Central memory CD8-positive, alpha-beta T cell (primary cell): Measurements from ENCODE around the gene CENPE.
A peak's percentile ranks its signal among the peaks of the same experiment; 100 is the strongest.

ENCODE experiments used
- ATAC-seq: fragments of 150-1000 bp; cut with Tn5 transposase; replicated peaks from 2 replicates; pipeline ENCODE4 v1.10.0; 2022; ENCODE audit warnings: mild to moderate bottlenecking, moderate FRiP score, moderate number of reproducible peaks; ENCODE audit not compliant: poor library complexity, severe bottlenecking; ENCODE audit errors: extremely low read depth
- DNase-seq, 2 donors: peaks; one replicate each; pipeline ENCODE4 v3.0.0; 2021; ENCODE audit warnings: low spot score in 2 of 2
- H3K27ac Mint-ChIP-seq: one replicate; pipeline ENCODE4 v1.8.0; 2022; ENCODE audit warnings: low read depth, mild to moderate bottlenecking, moderate library complexity, mixed read lengths
- H3K27me3 Mint-ChIP-seq: one replicate; pipeline ENCODE4 v1.8.0; 2022; ENCODE audit warnings: mixed read lengths
- H3K36me3 Mint-ChIP-seq: one replicate; pipeline ENCODE4 v1.8.0; 2022; ENCODE audit warnings: mild to moderate bottlenecking, moderate library complexity, mixed read lengths; ENCODE audit not compliant: insufficient read depth
- H3K4me1 Mint-ChIP-seq: one replicate; pipeline ENCODE4 v1.8.0; 2022; ENCODE audit warnings: mixed read lengths
- H3K4me3 Mint-ChIP-seq: one replicate; pipeline ENCODE4 v1.8.0; 2022; ENCODE audit warnings: mild to moderate bottlenecking, moderate library complexity, mixed read lengths
- H3K9me3 Mint-ChIP-seq: one replicate; pipeline ENCODE4 v1.8.0; 2022; ENCODE audit warnings: mixed read lengths

CENPE gene

GRCh38 chr4:103168993-103169392 is 29.1 kb downstream of the CENPE start:
- Mint-ChIP-seq H3K4me1 (no peaks in the 10 kb centered on the region), H3K36me3 (peaks cover 11% of the 10 kb centered on the region), H3K9me3 (peaks cover 6% of the 10 kb centered on the region), H3K27me3 (no peaks in the 10 kb centered on the region), H3K27ac (no peak overlapping the region), H3K4me3 (no peak overlapping the region)
- DNase-seq: no peak
- ATAC-seq: no peak

DNA sequence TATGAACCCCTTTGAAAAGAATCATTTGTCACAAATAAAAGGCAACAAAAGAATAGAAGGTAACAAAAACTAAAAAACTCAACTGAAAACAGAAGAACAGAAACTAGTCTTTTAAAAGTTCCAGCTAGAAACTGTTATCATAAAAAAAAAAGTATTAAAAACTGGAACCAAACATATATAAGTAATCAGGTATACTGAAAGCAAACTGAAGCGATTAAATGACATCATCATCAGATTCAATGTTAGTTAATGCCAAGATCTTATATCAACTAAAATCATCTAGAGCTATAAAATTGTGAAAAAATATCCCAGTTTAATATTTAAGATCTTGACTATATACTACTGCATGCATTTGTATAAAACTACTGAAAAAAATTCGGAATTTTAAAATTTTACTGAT is 36.0 kb downstream of the CENPE start:
- H3K9me3 Mint-ChIP-seq: no peaks in the 10 kb centered on the region
- no peak overlapping the region for H3K4me3 Mint-ChIP-seq
- no peaks in the 10 kb centered on the region for H3K36me3 Mint-ChIP-seq
- no peaks in the 10 kb centered on the region for H3K4me1 Mint-ChIP-seq
- no peak for DNase-seq
- no peak for ATAC-seq
- no peaks in the 10 kb centered on the region for H3K27me3 Mint-ChIP-seq
- H3K27ac Mint-ChIP-seq: no peak overlapping the region

DNA sequence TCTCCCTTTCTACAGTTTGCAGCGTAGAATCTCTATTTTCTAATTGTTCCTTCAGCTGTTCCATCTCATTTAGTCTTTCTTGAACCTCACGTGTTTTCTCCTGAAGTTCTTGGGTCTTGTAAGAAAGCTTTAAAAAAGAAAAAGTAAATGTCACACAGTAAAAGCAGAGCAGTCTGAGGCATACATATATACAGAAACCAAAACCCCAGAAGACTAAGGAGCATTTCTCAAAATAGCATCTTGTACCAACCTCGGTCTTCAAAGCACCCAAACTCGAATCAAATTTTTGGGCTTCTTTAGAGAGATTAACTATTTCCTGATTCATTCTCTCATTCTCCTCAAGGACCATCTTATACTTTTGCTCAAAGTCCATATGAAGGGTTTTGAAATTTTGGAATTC is 39.4 kb downstream of the CENPE start:
- no peaks in the 10 kb centered on the region for H3K4me1 Mint-ChIP-seq
- ATAC-seq (no peak), DNase-seq (no peak)
- no peaks in the 10 kb centered on the region for H3K27me3 Mint-ChIP-seq
- H3K4me3 Mint-ChIP-seq: peak overlapping the region; percentile 23
- peak overlapping the region; percentile 22 for H3K27ac Mint-ChIP-seq
- H3K36me3 Mint-ChIP-seq: no peaks in the 10 kb centered on the region
- H3K9me3 Mint-ChIP-seq: peaks cover 5% of the 10 kb centered on the region

- peaks cover 5% of the 10 kb centered on the region for H3K9me3 Mint-ChIP-seq
- peaks cover 5% of the 10 kb centered on the region for H3K4me1 Mint-ChIP-seq
- no peak for DNase-seq
- no peak overlapping the region for H3K4me3 Mint-ChIP-seq
- H3K27me3 Mint-ChIP-seq: no peaks in the 10 kb centered on the region
- no peak for ATAC-seq
- no peak overlapping the region for H3K27ac Mint-ChIP-seq
- no peaks in the 10 kb centered on the region for H3K36me3 Mint-ChIP-seq
Measured at GRCh38 chr4:103156106-103156505, 42.0 kb downstream of the CENPE start.

DNA sequence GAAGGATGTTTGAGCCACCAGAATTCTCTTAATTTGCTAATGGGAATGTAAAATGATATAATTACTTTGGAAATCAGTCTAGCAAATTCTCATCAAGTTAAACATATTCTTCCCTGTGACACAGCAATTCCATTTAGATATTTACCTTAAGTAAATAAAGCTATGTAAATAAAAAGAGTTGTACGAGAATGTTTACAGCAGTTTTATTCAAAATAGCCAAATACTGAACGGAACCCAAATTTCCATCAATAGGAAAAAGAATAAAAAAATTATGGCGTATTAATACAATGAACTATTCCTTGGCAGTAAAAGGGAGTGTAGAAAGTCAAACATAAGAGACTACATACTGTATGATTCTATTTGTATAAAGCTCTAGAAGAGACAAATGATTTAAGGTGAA is 45.8 kb downstream of the CENPE start:
- Mint-ChIP-seq H3K9me3 (peaks cover 5% of the 10 kb centered on the region), H3K4me3 (no peak overlapping the region), H3K4me1 (peaks cover 5% of the 10 kb centered on the region), H3K27me3 (no peaks in the 10 kb centered on the region), H3K27ac (no peak overlapping the region), H3K36me3 (peaks cover 2% of the 10 kb centered on the region)
- ATAC-seq (no peak), DNase-seq (no peak)

GRCh38 chr4:103150677-103151076 is 47.5 kb downstream of the CENPE start:
- peaks cover 2% of the 10 kb centered on the region for H3K36me3 Mint-ChIP-seq
- H3K4me3 Mint-ChIP-seq: no peak overlapping the region
- H3K9me3 Mint-ChIP-seq: no peaks in the 10 kb centered on the region
- ATAC-seq: no peak
- no peaks in the 10 kb centered on the region for H3K27me3 Mint-ChIP-seq
- no peak for DNase-seq
- peaks cover 5% of the 10 kb centered on the region for H3K4me1 Mint-ChIP-seq
- no peak overlapping the region for H3K27ac Mint-ChIP-seq

DNA sequence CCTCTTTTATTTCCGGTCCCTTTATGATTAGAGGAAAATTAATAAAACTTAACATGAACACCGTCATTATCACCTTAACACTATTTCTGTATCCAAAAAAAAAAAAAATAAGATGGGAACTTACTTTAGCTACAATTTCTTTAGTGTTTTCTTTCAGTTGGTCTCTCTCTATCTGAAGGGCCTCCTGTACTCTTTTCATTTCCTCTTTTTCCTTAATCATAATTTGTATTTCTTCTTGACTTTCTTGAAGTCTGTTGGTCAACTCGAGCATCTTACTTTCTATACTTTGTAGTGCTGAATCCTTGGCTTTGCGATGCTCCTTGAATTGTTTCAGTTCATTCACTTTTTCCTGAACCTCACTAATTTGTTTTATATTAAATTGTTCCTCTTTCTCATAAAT is 53.2 kb downstream of the CENPE start:
- DNase-seq (no peak), ATAC-seq (no peak)
- H3K9me3 Mint-ChIP-seq: no peaks in the 10 kb centered on the region
- H3K4me3 Mint-ChIP-seq: no peak overlapping the region
- H3K27ac Mint-ChIP-seq: no peak overlapping the region
- H3K4me1 Mint-ChIP-seq: no peaks in the 10 kb centered on the region
- peaks cover 2% of the 10 kb centered on the region for H3K36me3 Mint-ChIP-seq
- H3K27me3 Mint-ChIP-seq: no peaks in the 10 kb centered on the region

DNA sequence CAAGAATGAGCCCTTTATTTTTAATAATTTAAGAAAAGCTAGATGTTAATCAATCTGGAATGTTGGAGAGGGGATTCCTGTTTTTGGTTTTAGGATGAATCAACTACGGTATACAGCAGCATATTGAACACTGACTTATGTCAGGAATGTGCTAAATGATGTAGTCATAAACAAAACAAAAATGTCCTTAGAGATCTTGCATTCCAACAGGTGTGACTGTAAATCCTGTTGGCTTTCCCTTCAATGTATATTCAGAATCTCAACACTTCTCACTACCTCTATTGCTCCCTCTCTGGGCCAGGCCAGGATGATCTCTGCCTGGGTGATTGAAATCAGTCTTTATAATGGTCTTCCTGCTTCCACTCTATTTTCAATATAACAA is 60.7 kb downstream of the CENPE start:
- no peaks in the 10 kb centered on the region for H3K9me3 Mint-ChIP-seq
- no peak overlapping the region for H3K4me3 Mint-ChIP-seq
- ATAC-seq (no peak), DNase-seq (no peak)
- no peaks in the 10 kb centered on the region for H3K27me3 Mint-ChIP-seq
- no peak overlapping the region for H3K27ac Mint-ChIP-seq
- H3K36me3 Mint-ChIP-seq: no peaks in the 10 kb centered on the region
- no peaks in the 10 kb centered on the region for H3K4me1 Mint-ChIP-seq

GRCh38 chr4:103136671-103137445 is 61.3 kb downstream of the CENPE start:
- DNase-seq (no peak), ATAC-seq (no peak)
- Mint-ChIP-seq H3K27ac (no peak overlapping the region), H3K4me1 (no peaks in the 10 kb centered on the region), H3K36me3 (no peaks in the 10 kb centered on the region), H3K4me3 (no peak overlapping the region), H3K27me3 (no peaks in the 10 kb centered on the region), H3K9me3 (no peaks in the 10 kb centered on the region)

- Mint-ChIP-seq H3K4me3 (no peak overlapping the region), H3K36me3 (peaks cover 4% of the 10 kb centered on the region), H3K27ac (no peak overlapping the region), H3K27me3 (no peaks in the 10 kb centered on the region), H3K9me3 (peaks cover 6% of the 10 kb centered on the region), H3K4me1 (no peaks in the 10 kb centered on the region)
- no peak for DNase-seq
- ATAC-seq: no peak
Measured at GRCh38 chr4:103129174-103129573, 69.0 kb downstream of the CENPE start.

DNA sequence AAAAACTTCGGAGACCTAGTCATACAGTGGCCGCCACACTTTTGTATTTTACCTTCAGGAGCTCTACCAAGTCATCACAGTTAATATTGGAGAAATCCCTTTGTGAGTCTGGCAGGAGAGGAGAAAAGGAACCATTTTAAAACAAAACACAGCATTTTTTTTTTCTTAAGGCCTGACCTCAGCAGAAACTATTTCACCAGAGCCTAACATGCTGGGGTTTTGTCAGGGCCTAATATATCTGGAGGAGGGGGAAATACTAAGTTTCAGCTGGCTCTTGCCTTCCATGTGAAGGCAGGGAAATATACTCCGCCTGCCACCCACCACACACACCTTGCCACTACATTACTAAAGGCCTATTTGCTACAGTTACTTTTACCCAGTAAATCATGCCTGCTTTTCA is 72.0 kb downstream of the CENPE start:
- no peak for DNase-seq
- no peak for ATAC-seq
- Mint-ChIP-seq H3K36me3 (peaks cover 3% of the 10 kb centered on the region), H3K27me3 (no peaks in the 10 kb centered on the region), H3K4me3 (no peak overlapping the region), H3K4me1 (no peaks in the 10 kb centered on the region), H3K9me3 (peaks cover 6% of the 10 kb centered on the region), H3K27ac (no peak overlapping the region)

DNA sequence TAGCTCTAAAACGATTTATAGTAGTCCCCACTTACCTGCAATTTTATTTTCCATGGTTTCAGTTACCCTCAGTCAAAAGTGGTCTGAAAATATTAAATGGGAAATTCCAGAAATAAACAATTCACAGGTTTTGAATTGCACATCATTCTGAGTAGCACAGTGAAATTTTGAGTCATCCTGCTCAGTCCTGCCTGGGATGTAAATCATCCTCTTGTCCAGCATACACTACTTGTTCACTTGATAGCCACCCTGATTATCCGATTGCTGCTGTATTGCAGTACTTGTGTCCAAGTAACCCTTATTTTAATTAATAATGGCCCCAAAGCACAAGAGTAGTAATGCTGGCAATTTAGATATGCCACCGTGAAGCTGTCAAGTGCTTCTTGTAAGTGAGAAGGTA is 75.0 kb downstream of the CENPE start:
- Mint-ChIP-seq H3K27me3 (no peaks in the 10 kb centered on the region), H3K4me1 (no peaks in the 10 kb centered on the region), H3K9me3 (peaks cover 6% of the 10 kb centered on the region), H3K27ac (no peak overlapping the region), H3K36me3 (no peaks in the 10 kb centered on the region), H3K4me3 (no peak overlapping the region)
- no peak for ATAC-seq
- no peak for DNase-seq

- no peaks in the 10 kb centered on the region for H3K27me3 Mint-ChIP-seq
- no peak overlapping the region for H3K27ac Mint-ChIP-seq
- no peak overlapping the region for H3K4me3 Mint-ChIP-seq
- no peaks in the 10 kb centered on the region for H3K4me1 Mint-ChIP-seq
- no peaks in the 10 kb centered on the region for H3K36me3 Mint-ChIP-seq
- ATAC-seq: no peak
- no peak for DNase-seq
- no peaks in the 10 kb centered on the region for H3K9me3 Mint-ChIP-seq
Measured at GRCh38 chr4:103118166-103118565, 80.0 kb downstream of the CENPE start.
